ENCODE data around the gene TCF25.

The TCF25 gene

GRCh38 chr16:89884041-89884421 lies 10.6 kb downstream of the TCF25 start:
- H3K4me3 ChIP-seq (ENCODE audit: low read depth, low read length), result no peak overlapping the region
- DNase-seq (ENCODE audit: low read depth), result no peak
- no peak for TF ChIP-seq CTCF (conservative IDR thresholded peaks at IDR 0.05; ENCODE audit: low read depth, low read length)

DNA sequence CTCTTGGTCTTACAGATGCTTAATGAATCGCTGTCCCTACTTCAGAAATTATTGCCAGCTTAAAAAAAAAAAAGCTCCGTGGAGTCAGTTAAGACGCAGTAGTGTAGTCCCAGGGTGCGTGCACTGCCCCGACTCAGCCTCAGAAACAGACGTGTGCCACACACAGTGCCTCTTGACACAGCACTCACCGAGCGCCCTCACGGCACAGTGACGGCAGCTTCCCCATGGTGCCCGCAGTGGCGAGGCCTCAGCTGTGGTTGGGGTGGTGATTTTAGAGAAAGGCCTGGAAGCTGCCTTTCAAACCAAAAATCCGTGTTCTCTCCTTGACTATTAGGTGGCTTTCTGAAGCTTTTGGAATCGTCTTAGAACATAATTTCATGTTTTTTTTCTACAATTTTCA lies 13.9 kb downstream of the TCF25 start:
- TF ChIP-seq CTCF (conservative IDR thresholded peaks at IDR 0.05; ENCODE audit: low read depth, low read length), result no peak
- no peak for DNase-seq (ENCODE audit: low read depth)
- no peak overlapping the region for H3K4me3 ChIP-seq (ENCODE audit: low read depth, low read length)

GRCh38 chr16:89890200-89890599 lies 16.8 kb downstream of the TCF25 start:
- no peak for DNase-seq (ENCODE audit: low read depth)

GRCh38 chr16:89890886-89891657 lies 17.7 kb downstream of the TCF25 start:
- TF ChIP-seq CTCF (conservative IDR thresholded peaks at IDR 0.05; ENCODE audit: low read depth, low read length), result no peak
- H3K4me3 ChIP-seq (ENCODE audit: low read depth, low read length), result no peak overlapping the region
- no peak for DNase-seq (ENCODE audit: low read depth)

More at GRCh38 chr16:89890200-89890599, 16.8 kb downstream of the TCF25 start:
- TF ChIP-seq CTCF (conservative IDR thresholded peaks at IDR 0.05; ENCODE audit: low read depth, low read length), result no peak
- no peak overlapping the region for H3K4me3 ChIP-seq (ENCODE audit: low read depth, low read length)

DNA sequence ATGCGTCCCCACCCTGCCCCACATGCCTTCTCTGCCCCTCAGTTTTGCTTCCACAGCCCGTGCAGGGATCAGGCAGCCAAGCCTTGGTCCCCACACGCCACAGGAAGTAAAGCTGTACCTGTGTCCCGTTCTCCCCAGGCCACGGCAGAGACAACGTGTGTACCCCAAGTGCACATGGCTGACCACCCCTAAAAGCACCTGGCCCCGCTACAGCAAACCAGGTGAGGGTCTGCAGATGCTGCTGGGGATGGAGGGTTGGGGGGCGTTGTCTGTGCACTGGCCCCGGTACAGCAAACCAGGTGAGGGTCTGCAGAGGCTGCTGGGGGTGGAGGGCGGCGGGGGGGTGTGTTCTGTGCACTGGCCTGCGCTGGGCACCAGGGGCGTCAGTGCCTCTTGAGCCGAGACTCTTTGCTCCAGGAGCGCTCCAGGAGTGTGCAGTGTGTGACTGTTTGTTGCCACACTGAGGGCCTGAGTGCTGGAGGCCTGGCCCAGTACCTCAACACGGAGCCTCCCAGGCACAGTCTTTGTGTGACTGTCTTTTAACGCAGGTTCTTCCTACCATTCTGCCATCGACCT lies 18.8 kb downstream of the TCF25 start:
- H3K4me3 ChIP-seq (ENCODE audit: low read depth, low read length), result no peak overlapping the region
- no peak for TF ChIP-seq CTCF (conservative IDR thresholded peaks at IDR 0.05; ENCODE audit: low read depth, low read length)
- DNase-seq (ENCODE audit: low read depth), result no peak

- TF ChIP-seq CTCF (conservative IDR thresholded peaks at IDR 0.05; ENCODE audit: low read depth, low read length), result no peak
- H3K4me3 ChIP-seq (ENCODE audit: low read depth, low read length), result no peak overlapping the region
- DNase-seq (ENCODE audit: low read depth), result no peak
Measured at GRCh38 chr16:89892635-89893034, 19.2 kb downstream of the TCF25 start.
